Right lobe of liver (tissue), 6 donors: ENCODE measurements around the gene DUSP1. TPM values are rescaled to one million over a fixed set of nuclear protein-coding genes. Genes with fewer than 3 reads are reported as not detected.

Experiments
- ATAC-seq, 4 donors: fragments of 200-7000 bp; cut with Tn5 transposase; one replicate each; pipeline ENCODE4 v1.9.1; 2020; ENCODE audit warnings: mild to moderate bottlenecking in 4 of 4, moderate library complexity in 4 of 4
- DNase-seq, 3 donors: peaks; one replicate each; pipeline ENCODE4 v3.0.0-alpha.2; 2020
- H3K27ac ChIP-seq, 3 donors: fragments of 200-600 bp; one replicate each; pipeline ENCODE4 v1.8.0; 2022
- H3K27me3 ChIP-seq, 2 donors: fragments of 200-600 bp; one replicate each; pipeline ENCODE4 v1.8.0; 2022
- H3K36me3 ChIP-seq, 4 donors: fragments of 200-600 bp; sonication (generic) in 1 of 4; one replicate each; pipeline versions ENCODE4 v1.5.1 to v1.8.0; 2017 to 2022; ENCODE audit warnings: control low read depth in 1 of 4
- H3K4me1 ChIP-seq, 4 donors: fragments of 200-600 bp; sonication (generic) in 1 of 4; one replicate each; pipeline versions ENCODE4 v1.5.1 to v1.8.0; 2017 to 2022; ENCODE audit warnings: control low read depth in 1 of 4
- H3K4me3 ChIP-seq, 3 donors: fragments of 200-600 bp; one replicate each; pipeline ENCODE4 v1.8.0; 2022
- H3K9me3 ChIP-seq, 4 donors: fragments of 200-600 bp; sonication (generic) in 1 of 4; one replicate each; pipeline versions ENCODE4 v1.5.1 to v1.8.0; 2017 to 2022; ENCODE audit warnings: control low read depth in 1 of 4
- CTCF ChIP-seq, 4 donors: fragments of 200-600 bp in 3 of 4; fragments of 450-650 bp in 1 of 4; IDR thresholded peaks; one replicate each; pipeline versions ENCODE4 v1.5.1 to v1.8.0; 2016 to 2022; ENCODE audit warnings: antibody characterized with exemption in 4 of 4, mild to moderate bottlenecking in 2 of 4
- POLR2A ChIP-seq: fragments of 450-650 bp; IDR thresholded peaks from one replicate; pipeline ENCODE4 v1.6.1; 2017; ENCODE audit warnings: antibody characterized with exemption, mild to moderate bottlenecking
- WGBS: methylation state at CpG from one replicate; pipeline ENCODE4 v1.1.6; 2018; ENCODE audit warnings: low coverage, low lambda C conversion rate; ENCODE audit not compliant: insufficient coverage; ENCODE audit errors: missing lambda C conversion rate; 5-methylcytosine and 5-hydroxymethylcytosine counted together
- intact Hi-C, 2 donors: fragments of 100-400 bp; cut with DNase I; formaldehyde crosslinking; loops; one replicate each; pipeline versions ENCODE4 v1.11.2 to v1.14.1; 2022
- total RNA-seq, 6 experiments: library from RNA; depleted of rRNA in 2 of 6; stranded (reverse); fragments of >200 nt in 2 of 6; fragmentation: NEBNext Ultra II Directional in 3 of 6; extraction: Animal tissue kit (Norgen Biotek cat#: 25700) in 3 of 6; gene quantifications; one replicate each; pipeline versions ENCODE4 v1.1.0 to v1.2.4, GENCODE V29; 2016 to 2023
- donor health status: DM: no; HTN: yes; CAD: no.
- donor health status: DM: no; HTN: no; CAD: no.
- donor health status: DM: no; HTN: no; CAD: no.
- donor health status: DM: no; HTN: yes; CAD: no.
- donor health status: DM: no; HTN: yes; CAD: no.

The DUSP1 gene
- total RNA-seq, 6 experiments from 2014 or later, result 106 to 407 (median 232) TPM

GRCh38 chr5:172772112-172772906 lies 1.3 kb upstream of the DUSP1 start:
- DNase-seq (peak; percentile 95 to 98 (median 97)), ATAC-seq (peak; percentile 16 to 66 (median 40))
- WGBS, result under 1% methylated on average over 18 of the region's 50 CpGs
- Histone ChIP-seq H3K4me3 (peak overlapping the region; percentile 22 to 45 (median 43)), H3K9me3 (no peaks in the 10 kb centered on the region), H3K27ac (peak overlapping the region; percentile 99 to 100 (median 99)), H3K36me3 (peaks cover 9 to 34% (median 25%) of the 10 kb centered on the region in 4 donors), H3K4me1 (peaks cover 0 to 69% (median 27%) of the 10 kb centered on the region in 4 donors), H3K27me3 (no peaks in the 10 kb centered on the region)
- TF ChIP-seq POLR2A (peak; percentile 84), CTCF (IDR thresholded peaks at IDR 0.05) (peak; percentile 76 to 81 (median 80))
- intact Hi-C loops, result no loop called here

DNA sequence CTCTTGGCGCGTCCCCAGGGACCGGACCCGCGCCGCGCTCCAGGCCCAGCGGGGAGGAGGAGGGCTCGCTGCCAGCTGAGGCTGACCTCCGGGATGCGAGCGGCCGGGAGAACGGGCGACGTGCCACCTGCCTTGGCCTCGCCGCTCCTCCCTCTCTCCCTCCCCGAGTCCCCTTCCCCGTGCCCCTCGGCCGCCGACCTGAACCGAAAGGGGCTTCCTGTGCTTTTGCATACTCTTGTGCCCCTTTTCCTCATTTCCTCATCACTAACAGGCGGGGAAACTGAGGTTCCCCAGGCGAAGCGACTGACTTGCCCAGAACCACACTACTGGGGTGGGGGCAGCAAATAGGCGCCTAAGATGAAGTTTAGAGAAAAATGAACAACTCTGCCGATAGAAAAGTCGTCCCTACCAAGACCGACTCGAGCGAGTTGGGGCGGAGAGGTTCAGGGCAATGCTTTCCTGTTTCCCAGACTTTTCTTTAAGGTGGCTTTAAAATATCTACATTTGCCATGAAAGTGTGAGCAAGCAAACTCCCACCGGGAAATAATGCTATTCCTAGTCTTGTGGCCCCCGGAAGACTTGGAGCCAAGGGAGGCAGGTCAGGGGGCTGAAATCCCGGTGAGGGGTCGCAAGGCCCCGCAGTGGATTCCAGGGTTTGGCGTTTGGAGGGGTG lies 580 bp upstream of the DUSP1 start:
- Histone ChIP-seq H3K36me3 (peaks cover 9 to 34% (median 25%) of the 10 kb centered on the region in 4 donors), H3K27ac (peak overlapping the region; percentile 99 to 100 (median 99)), H3K4me1 (peaks cover 0 to 69% (median 24%) of the 10 kb centered on the region in 4 donors), H3K27me3 (no peaks in the 10 kb centered on the region), H3K9me3 (no peaks in the 10 kb centered on the region), H3K4me3 (peak overlapping the region; percentile 22 to 45 (median 43))
- DNase-seq (no peak), ATAC-seq (peak in 1 of 4 donors; percentile 21)
- TF ChIP-seq CTCF (IDR thresholded peaks at IDR 0.05) (no peak), POLR2A (no peak)
- 0% methylated on average over 11 of the region's 40 CpGs for WGBS
- intact Hi-C loops, result no loop called here

DNA sequence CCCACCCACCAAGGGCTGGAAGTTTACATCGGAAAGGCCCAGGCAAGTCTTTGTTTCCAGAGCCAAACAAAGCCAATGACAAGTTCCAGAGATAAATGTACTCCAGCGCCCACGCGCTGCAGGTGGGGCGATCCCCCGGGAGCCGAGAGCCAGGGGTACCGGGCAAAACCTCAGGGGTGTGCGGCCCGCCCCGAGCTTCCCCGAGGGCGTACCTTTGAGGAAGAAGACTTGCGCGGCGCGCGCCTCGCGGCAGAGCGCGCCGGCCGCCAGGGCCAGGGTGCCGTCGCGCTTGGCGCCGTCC lies 671 bp downstream of the DUSP1 start:
- intact Hi-C loops, result no loop called here
- 0% methylated on average over 1 of the region's 29 CpGs for WGBS

More for the DNA sequence above, 671 bp downstream of the DUSP1 start:
- peak overlapping the region; percentile 99 to 100 (median 99) for H3K27ac ChIP-seq
- DNase-seq, result peak in 1 of 3 donors; percentile 76
- H3K27me3 ChIP-seq, result no peaks in the 10 kb centered on the region
- H3K4me3 ChIP-seq, result peak overlapping the region; percentile 76 to 94 (median 87)
- ATAC-seq, result no peak
- peaks cover 0 to 71% (median 21%) of the 10 kb centered on the region in 4 donors for H3K4me1 ChIP-seq
- peaks cover 9 to 34% (median 25%) of the 10 kb centered on the region in 4 donors for H3K36me3 ChIP-seq
- H3K9me3 ChIP-seq, result no peaks in the 10 kb centered on the region
- TF ChIP-seq POLR2A, result no peak
- no peak for TF ChIP-seq CTCF (IDR thresholded peaks at IDR 0.05)
